K562 (cell line): ENCODE data around the gene RNF41. TPM values are rescaled to one million over a fixed set of nuclear protein-coding genes. Genes with fewer than 3 reads are reported as not detected.

Source experiments
- ATAC-seq: fragments of 200-7000 bp; cut with Tn5 transposase; 3 replicates; pipeline ENCODE4 v1.9.1; 2020; ENCODE audit warnings: moderate library complexity
- BruUV-seq: library from RNA; stranded (reverse); fragments of 400-500 nt; replicated peaks from 2 replicates; lab custom pipeline; 2021; lab: Mats Ljungman, UMichigan
- CTCF ChIA-PET: fragments of 300-600 bp; formaldehyde crosslinking; extraction: SDS; loops from one replicate; lab custom pipeline; 2021; ENCODE audit warnings: low intra/inter-chr PET ratio; lab: Yijun Ruan, JAX
- POLR2A ChIA-PET: fragments of 300-600, 350-650 bp; sonication (Branson Sonifier 250); formaldehyde crosslinking; extraction: SDS; loops from one replicate; lab custom pipeline; 2021; ENCODE audit warnings: antibody characterized with exemption, inconsistent platforms; lab: Yijun Ruan, JAX
- DNase-seq, 4 experiments: peaks; one replicate each; pipeline versions ENCODE4 v3.0.0 to v3.0.0-alpha.2; 2011 to 2018; ENCODE audit warnings: low spot score in 3 of 4, mixed read lengths in 3 of 4; ENCODE audit errors: extremely low read depth in 1 of 4
- FAIRE-seq: peaks from 2 replicates; lab custom pipeline; 2011; peaks lifted over from hg19 to GRCh38; lab: Jason Lieb, UNC
- H2AFZ ChIP-seq: 2 replicates; pipeline ENCODE4 v1.6.0; 2011; ENCODE audit warnings: low read depth, low read length, control low read depth, inconsistent platforms
- H3K27ac ChIP-seq: fragments of 200-600 bp; 3 replicates; pipeline ENCODE4 v1.8.0; 2011; ENCODE audit warnings: low read depth, mild to moderate bottlenecking, control low read depth, inconsistent platforms, low read length, moderate library complexity, mixed read lengths; ENCODE audit errors: extremely low read depth
- H3K27me3 ChIP-seq, 2 experiments: fragments of 300-600 bp in 1 of 2; 2 replicates in 1 of 2; 3 replicates in 1 of 2; pipeline versions ENCODE4 v1.6.0 to v1.8.0; 2011; ENCODE audit warnings: inconsistent platforms in 2 of 2, low read length in 2 of 2, mild to moderate bottlenecking in 1 of 2, mixed read lengths in 1 of 2, moderate library complexity in 1 of 2; ENCODE audit not compliant: control insufficient read depth in 2 of 2, insufficient read depth in 2 of 2
- H3K36me3 ChIP-seq: fragments of 300-600 bp; 3 replicates; pipeline ENCODE4 v1.8.0; 2011; ENCODE audit warnings: mild to moderate bottlenecking, low read length, inconsistent platforms; ENCODE audit not compliant: control insufficient read depth, insufficient read depth
- H3K4me1 ChIP-seq, 2 experiments: fragments of 200-600 bp in 1 of 2; replicated peaks in 1 of 2; 2 replicates in 1 of 2; 3 replicates in 1 of 2; pipeline versions ENCODE4 v1.5.1 to v1.8.0; 2011; ENCODE audit warnings: inconsistent platforms in 2 of 2, low read length in 2 of 2, mild to moderate bottlenecking in 1 of 2, mixed read lengths in 1 of 2, moderate library complexity in 1 of 2; ENCODE audit not compliant: control insufficient read depth in 2 of 2, insufficient read depth in 2 of 2
- H3K4me2 ChIP-seq: 2 replicates; pipeline ENCODE4 v1.6.1; 2011; ENCODE audit warnings: low read length, control low read depth, inconsistent platforms, mixed read lengths; ENCODE audit not compliant: insufficient read depth
- H3K4me3 ChIP-seq: fragments of 200-600 bp; sonication (generic), shearing (Covaris generic); 2 replicates; pipeline ENCODE4 v1.5.1; 2016; ENCODE audit warnings: control low read depth, inconsistent platforms
- H3K79me2 ChIP-seq: fragments of 200-600 bp; 3 replicates; pipeline ENCODE4 v1.8.0; 2011; ENCODE audit warnings: low read length, inconsistent platforms; ENCODE audit not compliant: control insufficient read depth, insufficient read depth
- H3K9ac ChIP-seq, 2 experiments: 2 replicates each; pipeline versions ENCODE4 v1.6.0 to v1.6.1; 2011; ENCODE audit warnings: low read depth in 2 of 2, low read length in 2 of 2, control low read depth in 1 of 2, inconsistent platforms in 1 of 2, mild to moderate bottlenecking in 1 of 2, mixed read lengths in 1 of 2; ENCODE audit not compliant: insufficient read depth in 1 of 2
- H3K9me1 ChIP-seq: one replicate; pipeline ENCODE4 v1.6.0; 2011; ENCODE audit warnings: inconsistent platforms, mild to moderate bottlenecking, low read length, moderate library complexity; ENCODE audit not compliant: control insufficient read depth, insufficient read depth
- H3K9me3 ChIP-seq: replicated peaks from 2 replicates; pipeline ENCODE4 v1.5.1; 2011; ENCODE audit warnings: low read depth, low read length, inconsistent platforms; ENCODE audit not compliant: control insufficient read depth, insufficient read depth
- H4K20me1 ChIP-seq: replicated peaks from 2 replicates; pipeline ENCODE4 v1.6.1; 2011; ENCODE audit warnings: low read length, inconsistent platforms, mixed read lengths; ENCODE audit not compliant: control insufficient read depth, insufficient read depth
- ELF1 ChIP-seq: fragments of 200-800 bp; sonication (Bioruptor generic); IDR thresholded peaks from 2 replicates; pipeline ENCODE4 v1.6.1; 2016; ENCODE audit warnings: missing genetic modification characterization, missing compliant biosample characterization
- HDAC2 ChIP-seq: fragments of 450-650 bp; IDR thresholded peaks from 2 replicates; pipeline ENCODE4 v1.6.1; 2016; ENCODE audit warnings: mild to moderate bottlenecking
- HMGN3 ChIP-seq: IDR thresholded peaks from 2 replicates; pipeline ENCODE4 v1.6.1; 2011; ENCODE audit warnings: borderline replicate concordance, low read depth, mild to moderate bottlenecking, mixed read lengths, low read length; ENCODE audit not compliant: insufficient read length; ENCODE audit errors: extremely low read depth
- NR2F6 ChIP-seq: fragments of 450-650 bp; formaldehyde crosslinking; IDR thresholded peaks from 2 replicates; pipeline ENCODE4 v1.4.0; 2020; ENCODE audit warnings: mild to moderate bottlenecking
- PHF8 ChIP-seq: fragments of 200-600 bp; sonication (generic); IDR thresholded peaks from 2 replicates; pipeline ENCODE4 v1.6.1; 2012; ENCODE audit warnings: mixed run types, mild to moderate bottlenecking, inconsistent platforms, low read length, moderate library complexity, borderline replicate concordance
- POLR3A ChIP-seq: IDR thresholded peaks from 2 replicates; pipeline ENCODE4 v1.6.1; 2011; ENCODE audit warnings: borderline replicate concordance, mild to moderate bottlenecking, moderate library complexity; ENCODE audit not compliant: insufficient read length, insufficient read depth; ENCODE audit errors: extremely low read depth
- RNF2 ChIP-seq: sonication (generic); IDR thresholded peaks from 2 replicates; pipeline ENCODE4 v1.6.1; 2016
- SOX6 ChIP-seq: fragments of 450-650 bp; IDR thresholded peaks from 2 replicates; pipeline ENCODE4 v1.6.1; 2014; ENCODE audit warnings: mild to moderate bottlenecking
- TAF1 ChIP-seq: IDR thresholded peaks from 2 replicates; pipeline ENCODE4 v1.6.1; 2011; ENCODE audit warnings: mild to moderate bottlenecking, low read length, moderate library complexity; ENCODE audit not compliant: insufficient read depth, control insufficient read depth, severe bottlenecking; ENCODE audit errors: extremely low read depth
- ZFP30 ChIP-seq: fragments of 250-450 bp; sonication (Bioruptor Pico); IDR thresholded peaks from 2 replicates; pipeline ENCODE4 v1.8.0; 2022; ENCODE audit warnings: moderate library complexity, mild to moderate bottlenecking, inconsistent platforms, borderline replicate concordance
- ZNF184 ChIP-seq: sonication (generic); formaldehyde crosslinking; IDR thresholded peaks from 2 replicates; pipeline ENCODE4 v1.5.0; 2020; ENCODE audit warnings: missing genetic modification reagents
- ZNF23 ChIP-seq: fragments of 250-450 bp; sonication (Bioruptor Pico); IDR thresholded peaks from 2 replicates; pipeline ENCODE4 v1.4.0; 2020; ENCODE audit warnings: mild to moderate bottlenecking
- ZNF3 ChIP-seq: fragments of 250-450 bp; sonication (Bioruptor Pico); IDR thresholded peaks from 2 replicates; pipeline ENCODE4 v1.5.0; 2021; ENCODE audit warnings: mild to moderate bottlenecking, moderate library complexity
- ZNF551 ChIP-seq: fragments of 250-450 bp; sonication (Bioruptor Pico); IDR thresholded peaks from 2 replicates; pipeline ENCODE4 v1.5.0; 2021; ENCODE audit warnings: mild to moderate bottlenecking, moderate library complexity
- ZNF699 ChIP-seq: fragments of 250-450 bp; sonication (Bioruptor Pico); IDR thresholded peaks from 2 replicates; pipeline ENCODE4 v1.8.0; 2021; ENCODE audit warnings: mild to moderate bottlenecking, moderate library complexity; ENCODE audit not compliant: insufficient replicate concordance
- WGBS: fragments of 100-300 bp; shearing (Covaris generic); methylation state at CpG from one replicate; pipeline ENCODE4 v1.1.6; 2016; ENCODE audit warnings: low coverage, mixed read lengths; ENCODE audit not compliant: insufficient coverage; ENCODE audit errors: missing lambda C conversion rate; 5-methylcytosine and 5-hydroxymethylcytosine counted together
- in situ Hi-C: fragments of 300-500 bp; cut with MboI; formaldehyde crosslinking; loops from 4 replicates; pipeline ENCODE4 v1.15.0; 2018; ENCODE audit warnings: inconsistent platforms, mixed read lengths
- intact Hi-C: fragments of 100-400 bp; cut with micrococcal nuclease; formaldehyde crosslinking; loops from 2 replicates; pipeline ENCODE4 v1.14.2; 2022
- polyA plus RNA-seq, 8 experiments: library from polyadenylated mRNA; depleted of rRNA in 4 of 8; stranded (reverse) in 5 of 8; unstranded in 3 of 8; fragments of >200 nt; fragmentation: Nextera tagmentation in 2 of 8; fragmentation: Illumina TruSeq in 1 of 8; extraction: Ambion mirVana in 2 of 8; extraction: Trizol in 1 of 8; gene quantifications; 2 replicates each; pipeline versions ENCODE4 v1.2.1 to v1.2.3, GENCODE V29; 2011 to 2014; ENCODE audit warnings: inconsistent platforms in 1 of 8, missing spikeins in 1 of 8
- total RNA-seq, 7 experiments: library from RNA; depleted of rRNA in 6 of 7; stranded (reverse); fragments of >200 nt in 6 of 7; fragmentation: Illumina TruSeq in 2 of 7; extraction: Trizol in 2 of 7; gene quantifications; 2 replicates each; pipeline versions ENCODE4 v1.2.1 to v1.2.3, GENCODE V29; 2011 to 2021; ENCODE audit warnings: low replicate concordance in 1 of 7
- TF ChIP-seq, protein P1 (sequence below): sonication (generic); formaldehyde crosslinking; IDR thresholded peaks from 2 replicates; pipeline ENCODE4 v1.8.0; 2022; ENCODE audit warnings: missing genetic modification reagents, mild to moderate bottlenecking, moderate library complexity, borderline replicate concordance
- TF ChIP-seq, protein P2 (sequence below): fragments of 250-450 bp; sonication (Bioruptor Pico); IDR thresholded peaks from 2 replicates; pipeline ENCODE4 v1.5.1; 2021; ENCODE audit warnings: mild to moderate bottlenecking
- TF ChIP-seq, protein P3 (sequence below): conservative IDR thresholded peaks from 2 replicates; pipeline ENCODE4 v1.6.1; 2011; ENCODE audit warnings: low read depth, mild to moderate bottlenecking, low read length; ENCODE audit not compliant: control insufficient read depth
- TF ChIP-seq, protein P4 (sequence below): fragments of 450-650 bp; formaldehyde crosslinking; conservative IDR thresholded peaks from 2 replicates; pipeline ENCODE4 v1.4.0; 2022; ENCODE audit warnings: mild to moderate bottlenecking, missing genetic modification characterization

RNF41 gene
- total and polyA plus RNA-seq, 9 of the 15 experiments (the other 6 are each of a cell fraction or from before 2014, with no cell fraction given): 28.2 to 46.8 (median 33.8) TPM

DNA sequence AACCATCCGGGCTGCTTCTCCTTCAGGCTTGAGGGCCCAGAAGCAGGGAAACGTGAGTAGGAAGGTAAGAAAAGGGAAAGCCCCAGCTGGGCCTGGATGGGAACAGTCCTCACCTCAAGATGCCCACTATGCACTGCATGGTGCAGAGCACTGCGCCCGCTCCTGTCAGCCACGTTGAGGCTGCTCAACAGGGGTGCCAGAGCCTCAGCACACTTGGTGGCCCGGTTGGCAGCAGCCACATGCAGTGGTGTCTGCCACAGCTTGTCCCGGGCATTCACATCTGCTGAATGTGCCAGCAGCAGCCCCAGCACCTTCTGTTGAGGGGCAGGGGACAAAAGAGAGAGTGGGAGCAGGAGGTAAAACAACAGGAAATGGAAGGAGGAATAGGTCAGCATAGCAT lies 33.9 kb upstream of the RNF41 start:
- no peaks in the 10 kb centered on the region for H3K27me3 ChIP-seq
- H3K4me2 ChIP-seq: no peak overlapping the region
- ATAC-seq (no peak), FAIRE-seq (no peak), DNase-seq (no peak)
- peaks cover 6% of the 10 kb centered on the region for H4K20me1 ChIP-seq
- H3K79me2 ChIP-seq: peaks cover 24% of the 10 kb centered on the region
- H3K36me3 ChIP-seq: peaks cover 61% of the 10 kb centered on the region; the same call in 2 of the 3 replicates
- in situ Hi-C loops (loop anchor here (5.0 kb wide), 1 partner anchor 63 kb away; no protein-coding TSS in a partner anchor), intact Hi-C loops (no loop called here)
- H3K9me1 ChIP-seq: no peaks in the 10 kb centered on the region
- H3K9ac ChIP-seq: peak overlapping the region in 1 of 2 experiments; percentile 54; a peak in 1 of 4 replicates
- ChIA-PET POLR2A (interaction anchor here (0.6 to 1.8 kb wide), 3 partner anchors 11 to 112 kb away, joined by 3 to 6 read pairs (median 6); partner anchors contain the start of gene COQ10A), CTCF (no interaction called here)
- 87% methylated on average over 7 of the region's 7 CpGs for WGBS
- H3K27ac ChIP-seq: no peak overlapping the region
- no peak overlapping the region for H3K4me3 ChIP-seq
- no peaks in the 10 kb centered on the region for H3K9me3 ChIP-seq
- no TSS peak for BruUV-seq
- H2AFZ ChIP-seq: no peak overlapping the region
- peaks cover 12 to 20% of the 10 kb centered on the region in 2 experiments; a peak in 4 of 5 replicates for H3K4me1 ChIP-seq
- no peak for TF ChIP-seq NR2F6 (CRISPR knock-in tag)
- no peak for TF ChIP-seq ELF1 (tag)
- TF ChIP-seq TAF1: no peak
- TF ChIP-seq ZNF551 (CRISPR knock-in tag): no peak
- TF ChIP-seq ZNF699 (CRISPR knock-in tag): no peak
- TF ChIP-seq, protein P1, sequence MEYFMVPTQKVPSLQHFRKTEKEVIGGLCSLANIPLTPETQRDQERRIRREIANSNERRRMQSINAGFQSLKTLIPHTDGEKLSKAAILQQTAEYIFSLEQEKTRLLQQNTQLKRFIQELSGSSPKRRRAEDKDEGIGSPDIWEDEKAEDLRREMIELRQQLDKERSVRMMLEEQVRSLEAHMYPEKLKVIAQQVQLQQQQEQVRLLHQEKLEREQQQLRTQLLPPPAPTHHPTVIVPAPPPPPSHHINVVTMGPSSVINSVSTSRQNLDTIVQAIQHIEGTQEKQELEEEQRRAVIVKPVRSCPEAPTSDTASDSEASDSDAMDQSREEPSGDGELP (CRISPR knock-in tag): no peak
- no peak for TF ChIP-seq HDAC2
- TF ChIP-seq, protein P2, sequence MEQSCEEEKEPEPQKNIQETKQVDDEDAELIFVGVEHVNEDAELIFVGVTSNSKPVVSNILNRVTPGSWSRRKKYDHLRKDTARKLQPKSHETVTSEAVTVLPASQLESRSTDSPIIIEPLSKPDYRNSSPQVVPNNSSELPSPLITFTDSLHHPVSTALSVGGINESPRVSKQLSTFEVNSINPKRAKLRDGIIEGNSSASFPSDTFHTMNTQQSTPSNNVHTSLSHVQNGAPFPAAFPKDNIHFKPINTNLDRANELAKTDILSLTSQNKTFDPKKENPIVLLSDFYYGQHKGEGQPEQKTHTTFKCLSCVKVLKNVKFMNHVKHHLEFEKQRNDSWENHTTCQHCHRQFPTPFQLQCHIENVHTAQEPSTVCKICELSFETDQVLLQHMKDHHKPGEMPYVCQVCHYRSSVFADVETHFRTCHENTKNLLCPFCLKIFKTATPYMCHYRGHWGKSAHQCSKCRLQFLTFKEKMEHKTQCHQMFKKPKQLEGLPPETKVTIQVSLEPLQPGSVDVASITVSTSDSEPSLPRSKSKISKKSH (CRISPR knock-in tag): no peak
- TF ChIP-seq HMGN3: no peak
- no peak for TF ChIP-seq ZNF3 (CRISPR knock-in tag)
- TF ChIP-seq, protein P3, sequence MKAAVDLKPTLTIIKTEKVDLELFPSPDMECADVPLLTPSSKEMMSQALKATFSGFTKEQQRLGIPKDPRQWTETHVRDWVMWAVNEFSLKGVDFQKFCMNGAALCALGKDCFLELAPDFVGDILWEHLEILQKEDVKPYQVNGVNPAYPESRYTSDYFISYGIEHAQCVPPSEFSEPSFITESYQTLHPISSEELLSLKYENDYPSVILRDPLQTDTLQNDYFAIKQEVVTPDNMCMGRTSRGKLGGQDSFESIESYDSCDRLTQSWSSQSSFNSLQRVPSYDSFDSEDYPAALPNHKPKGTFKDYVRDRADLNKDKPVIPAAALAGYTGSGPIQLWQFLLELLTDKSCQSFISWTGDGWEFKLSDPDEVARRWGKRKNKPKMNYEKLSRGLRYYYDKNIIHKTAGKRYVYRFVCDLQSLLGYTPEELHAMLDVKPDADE: no peak
- no peak for TF ChIP-seq ZFP30
- TF ChIP-seq, protein P4, sequence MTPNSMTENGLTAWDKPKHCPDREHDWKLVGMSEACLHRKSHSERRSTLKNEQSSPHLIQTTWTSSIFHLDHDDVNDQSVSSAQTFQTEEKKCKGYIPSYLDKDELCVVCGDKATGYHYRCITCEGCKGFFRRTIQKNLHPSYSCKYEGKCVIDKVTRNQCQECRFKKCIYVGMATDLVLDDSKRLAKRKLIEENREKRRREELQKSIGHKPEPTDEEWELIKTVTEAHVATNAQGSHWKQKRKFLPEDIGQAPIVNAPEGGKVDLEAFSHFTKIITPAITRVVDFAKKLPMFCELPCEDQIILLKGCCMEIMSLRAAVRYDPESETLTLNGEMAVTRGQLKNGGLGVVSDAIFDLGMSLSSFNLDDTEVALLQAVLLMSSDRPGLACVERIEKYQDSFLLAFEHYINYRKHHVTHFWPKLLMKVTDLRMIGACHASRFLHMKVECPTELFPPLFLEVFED (CRISPR knock-in tag): no peak
- TF ChIP-seq SOX6: no peak
- no peak for TF ChIP-seq POLR3A
- TF ChIP-seq PHF8: no peak
- TF ChIP-seq RNF2: no peak
- no peak for TF ChIP-seq ZNF23
- no peak for TF ChIP-seq ZNF184 (CRISPR knock-in tag)
